ENCODE data around the gene TXN.

DNA sequence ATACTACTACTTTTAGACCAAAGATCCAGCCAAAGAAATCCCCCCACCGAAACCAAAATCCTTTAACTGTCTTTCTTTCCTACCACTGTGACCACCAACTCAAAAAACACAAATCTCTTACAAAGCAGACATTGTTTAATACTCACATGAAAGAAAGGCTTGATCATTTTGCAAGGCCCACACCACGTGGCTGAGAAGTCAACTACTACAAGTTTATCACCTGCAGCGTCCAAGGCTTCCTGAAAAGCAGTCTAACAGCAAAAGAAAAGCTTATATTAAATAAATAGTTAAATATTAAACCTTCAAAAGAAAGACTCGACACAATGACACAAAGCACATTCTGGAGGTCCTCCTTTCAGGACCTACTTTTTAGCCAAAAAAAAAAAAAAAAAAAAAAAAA is 5.1 kb downstream of the TXN start:
- TF ChIP-seq, protein P1, sequence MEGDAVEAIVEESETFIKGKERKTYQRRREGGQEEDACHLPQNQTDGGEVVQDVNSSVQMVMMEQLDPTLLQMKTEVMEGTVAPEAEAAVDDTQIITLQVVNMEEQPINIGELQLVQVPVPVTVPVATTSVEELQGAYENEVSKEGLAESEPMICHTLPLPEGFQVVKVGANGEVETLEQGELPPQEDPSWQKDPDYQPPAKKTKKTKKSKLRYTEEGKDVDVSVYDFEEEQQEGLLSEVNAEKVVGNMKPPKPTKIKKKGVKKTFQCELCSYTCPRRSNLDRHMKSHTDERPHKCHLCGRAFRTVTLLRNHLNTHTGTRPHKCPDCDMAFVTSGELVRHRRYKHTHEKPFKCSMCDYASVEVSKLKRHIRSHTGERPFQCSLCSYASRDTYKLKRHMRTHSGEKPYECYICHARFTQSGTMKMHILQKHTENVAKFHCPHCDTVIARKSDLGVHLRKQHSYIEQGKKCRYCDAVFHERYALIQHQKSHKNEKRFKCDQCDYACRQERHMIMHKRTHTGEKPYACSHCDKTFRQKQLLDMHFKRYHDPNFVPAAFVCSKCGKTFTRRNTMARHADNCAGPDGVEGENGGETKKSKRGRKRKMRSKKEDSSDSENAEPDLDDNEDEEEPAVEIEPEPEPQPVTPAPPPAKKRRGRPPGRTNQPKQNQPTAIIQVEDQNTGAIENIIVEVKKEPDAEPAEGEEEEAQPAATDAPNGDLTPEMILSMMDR (IDR thresholded peaks at IDR 0.05): no peak
- TF ChIP-seq POLR2A (IDR thresholded peaks at IDR 0.05): no peak
